K562 (cell line): ENCODE results near the gene CAPN13. TPM values are rescaled to one million over a fixed set of nuclear protein-coding genes. Genes with fewer than 3 reads are reported as not detected.

Source experiments
- ATAC-seq: fragments of 200-7000 bp; cut with Tn5 transposase; 3 replicates; pipeline ENCODE4 v1.9.1; 2020; ENCODE audit warnings: moderate library complexity
- BruUV-seq: library from RNA; stranded (reverse); fragments of 400-500 nt; replicated peaks from 2 replicates; lab custom pipeline; 2021; lab: Mats Ljungman, UMichigan
- CTCF ChIA-PET: fragments of 300-600 bp; formaldehyde crosslinking; extraction: SDS; loops from one replicate; lab custom pipeline; 2021; ENCODE audit warnings: low intra/inter-chr PET ratio; lab: Yijun Ruan, JAX
- POLR2A ChIA-PET: fragments of 300-600, 350-650 bp; sonication (Branson Sonifier 250); formaldehyde crosslinking; extraction: SDS; loops from one replicate; lab custom pipeline; 2021; ENCODE audit warnings: antibody characterized with exemption, inconsistent platforms; lab: Yijun Ruan, JAX
- DNase-seq, 4 experiments: peaks; one replicate each; pipeline versions ENCODE4 v3.0.0 to v3.0.0-alpha.2; 2011 to 2018; ENCODE audit warnings: low spot score in 3 of 4, mixed read lengths in 3 of 4; ENCODE audit errors: extremely low read depth in 1 of 4
- FAIRE-seq: peaks from 2 replicates; lab custom pipeline; 2011; peaks lifted over from hg19 to GRCh38; lab: Jason Lieb, UNC
- H2AFZ ChIP-seq: 2 replicates; pipeline ENCODE4 v1.6.0; 2011; ENCODE audit warnings: low read depth, low read length, control low read depth, inconsistent platforms
- H3K27ac ChIP-seq: fragments of 200-600 bp; 3 replicates; pipeline ENCODE4 v1.8.0; 2011; ENCODE audit warnings: low read depth, mild to moderate bottlenecking, control low read depth, inconsistent platforms, low read length, moderate library complexity, mixed read lengths; ENCODE audit errors: extremely low read depth
- H3K27me3 ChIP-seq, 2 experiments: fragments of 300-600 bp in 1 of 2; 2 replicates in 1 of 2; 3 replicates in 1 of 2; pipeline versions ENCODE4 v1.6.0 to v1.8.0; 2011; ENCODE audit warnings: inconsistent platforms in 2 of 2, low read length in 2 of 2, mild to moderate bottlenecking in 1 of 2, mixed read lengths in 1 of 2, moderate library complexity in 1 of 2; ENCODE audit not compliant: control insufficient read depth in 2 of 2, insufficient read depth in 2 of 2
- H3K36me3 ChIP-seq: fragments of 300-600 bp; 3 replicates; pipeline ENCODE4 v1.8.0; 2011; ENCODE audit warnings: mild to moderate bottlenecking, low read length, inconsistent platforms; ENCODE audit not compliant: control insufficient read depth, insufficient read depth
- H3K4me1 ChIP-seq, 2 experiments: fragments of 200-600 bp in 1 of 2; replicated peaks in 1 of 2; 2 replicates in 1 of 2; 3 replicates in 1 of 2; pipeline versions ENCODE4 v1.5.1 to v1.8.0; 2011; ENCODE audit warnings: inconsistent platforms in 2 of 2, low read length in 2 of 2, mild to moderate bottlenecking in 1 of 2, mixed read lengths in 1 of 2, moderate library complexity in 1 of 2; ENCODE audit not compliant: control insufficient read depth in 2 of 2, insufficient read depth in 2 of 2
- H3K4me2 ChIP-seq: 2 replicates; pipeline ENCODE4 v1.6.1; 2011; ENCODE audit warnings: low read length, control low read depth, inconsistent platforms, mixed read lengths; ENCODE audit not compliant: insufficient read depth
- H3K4me3 ChIP-seq: fragments of 200-600 bp; sonication (generic), shearing (Covaris generic); 2 replicates; pipeline ENCODE4 v1.5.1; 2016; ENCODE audit warnings: control low read depth, inconsistent platforms
- H3K79me2 ChIP-seq: fragments of 200-600 bp; 3 replicates; pipeline ENCODE4 v1.8.0; 2011; ENCODE audit warnings: low read length, inconsistent platforms; ENCODE audit not compliant: control insufficient read depth, insufficient read depth
- H3K9ac ChIP-seq, 2 experiments: 2 replicates each; pipeline versions ENCODE4 v1.6.0 to v1.6.1; 2011; ENCODE audit warnings: low read depth in 2 of 2, low read length in 2 of 2, control low read depth in 1 of 2, inconsistent platforms in 1 of 2, mild to moderate bottlenecking in 1 of 2, mixed read lengths in 1 of 2; ENCODE audit not compliant: insufficient read depth in 1 of 2
- H3K9me1 ChIP-seq: one replicate; pipeline ENCODE4 v1.6.0; 2011; ENCODE audit warnings: inconsistent platforms, mild to moderate bottlenecking, low read length, moderate library complexity; ENCODE audit not compliant: control insufficient read depth, insufficient read depth
- H3K9me3 ChIP-seq: replicated peaks from 2 replicates; pipeline ENCODE4 v1.5.1; 2011; ENCODE audit warnings: low read depth, low read length, inconsistent platforms; ENCODE audit not compliant: control insufficient read depth, insufficient read depth
- H4K20me1 ChIP-seq: replicated peaks from 2 replicates; pipeline ENCODE4 v1.6.1; 2011; ENCODE audit warnings: low read length, inconsistent platforms, mixed read lengths; ENCODE audit not compliant: control insufficient read depth, insufficient read depth
- ADNP ChIP-seq: fragments of 200-800 bp; sonication (Bioruptor generic); IDR thresholded peaks from 2 replicates; pipeline ENCODE4 v1.6.1; 2016; ENCODE audit warnings: missing genetic modification characterization, missing compliant biosample characterization
- BRF1 ChIP-seq: IDR thresholded peaks from 3 replicates; pipeline ENCODE4 v1.6.1; 2011; ENCODE audit warnings: borderline replicate concordance, mild to moderate bottlenecking; ENCODE audit not compliant: insufficient read length; ENCODE audit errors: extremely low read depth
- CBFA2T2 ChIP-seq: fragments of 450-650 bp; conservative IDR thresholded peaks from 2 replicates; pipeline ENCODE4 v1.6.1; 2017; ENCODE audit warnings: mild to moderate bottlenecking
- CC2D1A ChIP-seq: fragments of 450-650 bp; IDR thresholded peaks from 2 replicates; pipeline ENCODE4 v1.6.1; 2017; ENCODE audit warnings: mild to moderate bottlenecking
- CGGBP1 ChIP-seq: fragments of 250-450 bp; sonication (Bioruptor Pico); IDR thresholded peaks from 2 replicates; pipeline ENCODE4 v1.9.0; 2021; ENCODE audit warnings: mild to moderate bottlenecking
- COPS2 ChIP-seq: fragments of 450-650 bp; conservative IDR thresholded peaks from 2 replicates; pipeline ENCODE4 v1.6.1; 2016; ENCODE audit warnings: mild to moderate bottlenecking, moderate library complexity
- CTCFL ChIP-seq: IDR thresholded peaks from 2 replicates; pipeline ENCODE4 v1.6.1; 2011; ENCODE audit warnings: borderline replicate concordance, low read depth, mild to moderate bottlenecking, moderate library complexity, low read length; ENCODE audit not compliant: insufficient read depth, poor library complexity, severe bottlenecking
- DLX4 ChIP-seq: fragments of 250-450 bp; sonication (Bioruptor Pico); IDR thresholded peaks from 2 replicates; pipeline ENCODE4 v1.6.1; 2021; ENCODE audit warnings: mild to moderate bottlenecking
- EGR1 ChIP-seq: fragments of 450-650 bp; conservative IDR thresholded peaks from 2 replicates; pipeline ENCODE4 v1.6.1; 2017; ENCODE audit warnings: mild to moderate bottlenecking
- ILF3 ChIP-seq: fragments of 450-650 bp; IDR thresholded peaks from 2 replicates; pipeline ENCODE4 v1.6.1; 2018; ENCODE audit warnings: antibody characterized with exemption, mild to moderate bottlenecking, moderate library complexity, borderline replicate concordance
- NR4A1 ChIP-seq, 2 experiments: fragments of 250-450 bp in 1 of 2; fragments of 450-650 bp in 1 of 2; sonication (Bioruptor Pico) in 1 of 2; IDR thresholded peaks; 2 replicates each; pipeline versions ENCODE4 v1.4.0 to v1.6.1; 2016 to 2020; ENCODE audit warnings: mild to moderate bottlenecking in 2 of 2, missing compliant biosample characterization in 1 of 2, missing genetic modification characterization in 1 of 2, moderate library complexity in 1 of 2
- PHTF2 ChIP-seq: fragments of 250-450 bp; sonication (Bioruptor Pico); IDR thresholded peaks from 2 replicates; pipeline ENCODE4 v1.5.0; 2021; ENCODE audit warnings: mild to moderate bottlenecking
- POLR3A ChIP-seq: IDR thresholded peaks from 2 replicates; pipeline ENCODE4 v1.6.1; 2011; ENCODE audit warnings: borderline replicate concordance, mild to moderate bottlenecking, moderate library complexity; ENCODE audit not compliant: insufficient read length, insufficient read depth; ENCODE audit errors: extremely low read depth
- POU5F1 ChIP-seq: fragments of 150-350 bp; IDR thresholded peaks from 2 replicates; pipeline ENCODE4 v1.6.1; 2014; ENCODE audit warnings: borderline replicate concordance, low read length, low read depth, mild to moderate bottlenecking; ENCODE audit not compliant: partially characterized antibody
- SIN3B ChIP-seq: fragments of 450-650 bp; IDR thresholded peaks from 2 replicates; pipeline ENCODE4 v1.6.1; 2017; ENCODE audit warnings: low read depth, mild to moderate bottlenecking, moderate library complexity
- SNAPC5 ChIP-seq: fragments of 250-450 bp; sonication (Bioruptor Pico); IDR thresholded peaks from 2 replicates; pipeline ENCODE4 v1.8.0; 2021; ENCODE audit warnings: moderate library complexity, mild to moderate bottlenecking, inconsistent platforms
- ZEB2 ChIP-seq: fragments of 450-650 bp; IDR thresholded peaks from 2 replicates; pipeline ENCODE4 v1.6.1; 2016
- ZNF146 ChIP-seq: IDR thresholded peaks from one replicate; pipeline ENCODE4 v1.6.1; 2018; ENCODE audit warnings: missing compliant biosample characterization; ENCODE audit not compliant: unreplicated experiment
- ZNF165 ChIP-seq: fragments of 250-450 bp; sonication (Bioruptor Pico); IDR thresholded peaks from 2 replicates; pipeline ENCODE4 v1.4.0; 2020; ENCODE audit warnings: borderline replicate concordance
- ZNF224 ChIP-seq: sonication (generic); formaldehyde crosslinking; IDR thresholded peaks from 2 replicates; pipeline ENCODE4 v1.8.0; 2022; ENCODE audit warnings: mild to moderate bottlenecking, missing genetic modification reagents
- ZNF75A ChIP-seq: fragments of 450-650 bp; formaldehyde crosslinking; IDR thresholded peaks from 2 replicates; pipeline ENCODE4 v1.4.0; 2020; ENCODE audit warnings: mild to moderate bottlenecking
- WGBS: fragments of 100-300 bp; shearing (Covaris generic); methylation state at CpG from one replicate; pipeline ENCODE4 v1.1.6; 2016; ENCODE audit warnings: low coverage, mixed read lengths; ENCODE audit not compliant: insufficient coverage; ENCODE audit errors: missing lambda C conversion rate; 5-methylcytosine and 5-hydroxymethylcytosine counted together
- in situ Hi-C: fragments of 300-500 bp; cut with MboI; formaldehyde crosslinking; loops from 4 replicates; pipeline ENCODE4 v1.15.0; 2018; ENCODE audit warnings: inconsistent platforms, mixed read lengths
- intact Hi-C: fragments of 100-400 bp; cut with micrococcal nuclease; formaldehyde crosslinking; loops from 2 replicates; pipeline ENCODE4 v1.14.2; 2022
- polyA plus RNA-seq, 8 experiments: library from polyadenylated mRNA; depleted of rRNA in 4 of 8; stranded (reverse) in 5 of 8; unstranded in 3 of 8; fragments of >200 nt; fragmentation: Nextera tagmentation in 2 of 8; fragmentation: Illumina TruSeq in 1 of 8; extraction: Ambion mirVana in 2 of 8; extraction: Trizol in 1 of 8; gene quantifications; 2 replicates each; pipeline versions ENCODE4 v1.2.1 to v1.2.3, GENCODE V29; 2011 to 2014; ENCODE audit warnings: inconsistent platforms in 1 of 8, missing spikeins in 1 of 8
- total RNA-seq, 7 experiments: library from RNA; depleted of rRNA in 6 of 7; stranded (reverse); fragments of >200 nt in 6 of 7; fragmentation: Illumina TruSeq in 2 of 7; extraction: Trizol in 2 of 7; gene quantifications; 2 replicates each; pipeline versions ENCODE4 v1.2.1 to v1.2.3, GENCODE V29; 2011 to 2021; ENCODE audit warnings: low replicate concordance in 1 of 7

CAPN13 gene
- total and polyA plus RNA-seq, 9 of the 15 experiments (the other 6 are each of a cell fraction or from before 2014, with no cell fraction given) = not detected

GRCh38 chr2:30738141-30738911 is 68.9 kb downstream of the CAPN13 start (continued):
- TF ChIP-seq ZNF224 (CRISPR knock-in tag) (no peak), PHTF2 (CRISPR knock-in tag) (no peak), BRF1 (no peak), ZNF146 (CRISPR knock-in tag) (no peak), DLX4 (CRISPR knock-in tag) (no peak), ZNF75A (no peak), POLR3A (no peak), COPS2 (no peak), POU5F1 (no peak)

GRCh38 chr2:30737326-30737610 is 70.0 kb downstream of the CAPN13 start:
- Histone ChIP-seq H3K79me2 (no peaks in the 10 kb centered on the region), H3K4me2 (no peak overlapping the region), H3K9me1 (no peaks in the 10 kb centered on the region), H4K20me1 (no peaks in the 10 kb centered on the region; the same call in 1 of the 2 replicates), H3K4me1 (no peaks in the 10 kb centered on the region), H3K9ac (no peak overlapping the region), H2AFZ (no peak overlapping the region), H3K36me3 (no peaks in the 10 kb centered on the region), H3K27me3 (peaks cover 7 to 59% of the 10 kb centered on the region in 2 experiments; a peak in 2 of 5 replicates), H3K4me3 (no peak overlapping the region), H3K9me3 (no peaks in the 10 kb centered on the region), H3K27ac (no peak overlapping the region)
- intact Hi-C loops = no loop called here
- FAIRE-seq = no peak
- 2% methylated on average over 8 of the region's 8 CpGs for WGBS
- in situ Hi-C loops = no loop called here
- ChIA-PET CTCF (no interaction called here), POLR2A (no interaction called here)
- no peak for DNase-seq
- no peak for ATAC-seq
- no TSS peak for BruUV-seq
- TF ChIP-seq SNAPC5 (CRISPR knock-in tag) (no peak), CGGBP1 (CRISPR knock-in tag) (no peak), EGR1 (no peak), CBFA2T2 (no peak), ZNF165 (CRISPR knock-in tag) (no peak), CTCFL (no peak), CC2D1A (no peak), SIN3B (no peak), ADNP (no peak), ILF3 (no peak), ZEB2 (no peak), NR4A1 (CRISPR knock-in tag; IDR thresholded peaks at IDR 0.05) (no peak), NR4A1 (tag; IDR thresholded peaks at IDR 0.05) (no peak)
